GM12872 (cell line): Measurements from ENCODE around the gene NAGPA.

Experiments
- TF ChIP-seq, protein P1 (sequence below): IDR thresholded peaks from 3 replicates; pipeline ENCODE4 v1.5.1; 2011; ENCODE audit warnings: low read depth, mild to moderate bottlenecking, low read length, moderate library complexity; ENCODE audit not compliant: insufficient read depth

Gene NAGPA

DNA sequence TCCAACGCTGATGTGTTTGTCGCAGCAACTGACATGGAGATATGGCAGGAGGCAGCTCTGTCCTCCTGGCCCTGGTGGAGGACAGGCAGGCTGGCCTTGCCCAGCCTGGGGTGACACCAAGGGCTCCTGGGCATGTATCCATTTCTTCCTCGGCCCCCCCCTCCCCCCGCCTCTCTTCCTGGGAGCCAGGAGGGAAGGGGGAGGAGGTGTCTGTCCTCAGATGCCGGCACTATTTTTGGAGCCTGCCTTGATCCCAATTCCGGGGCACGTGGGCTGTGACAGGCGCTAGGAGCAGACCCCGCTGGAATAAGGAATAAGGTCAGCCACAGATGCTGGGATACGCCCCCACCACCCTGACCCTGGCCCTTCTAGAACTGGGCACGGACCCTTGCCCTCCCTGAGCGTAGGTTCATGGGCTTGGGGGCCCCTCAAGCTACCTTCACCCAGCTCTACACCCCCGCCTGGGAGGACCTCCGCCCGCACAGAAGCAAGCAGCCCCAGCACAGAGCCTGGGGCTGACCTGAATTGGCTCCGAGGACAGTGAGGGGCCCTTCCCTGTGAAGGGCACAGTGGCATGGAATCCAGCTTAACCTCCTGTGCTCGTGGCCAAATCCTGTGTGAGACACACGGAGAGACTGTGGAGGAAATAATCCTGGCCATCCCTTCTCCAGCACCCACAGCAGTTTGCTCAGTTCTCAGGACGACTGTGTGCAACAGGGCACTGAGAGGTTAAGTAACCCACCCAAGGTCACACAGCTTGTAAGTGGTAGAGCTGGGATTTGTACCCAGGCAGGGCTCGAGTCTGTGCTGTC, 51.5 kb downstream of the NAGPA start:
- TF ChIP-seq, protein P1, sequence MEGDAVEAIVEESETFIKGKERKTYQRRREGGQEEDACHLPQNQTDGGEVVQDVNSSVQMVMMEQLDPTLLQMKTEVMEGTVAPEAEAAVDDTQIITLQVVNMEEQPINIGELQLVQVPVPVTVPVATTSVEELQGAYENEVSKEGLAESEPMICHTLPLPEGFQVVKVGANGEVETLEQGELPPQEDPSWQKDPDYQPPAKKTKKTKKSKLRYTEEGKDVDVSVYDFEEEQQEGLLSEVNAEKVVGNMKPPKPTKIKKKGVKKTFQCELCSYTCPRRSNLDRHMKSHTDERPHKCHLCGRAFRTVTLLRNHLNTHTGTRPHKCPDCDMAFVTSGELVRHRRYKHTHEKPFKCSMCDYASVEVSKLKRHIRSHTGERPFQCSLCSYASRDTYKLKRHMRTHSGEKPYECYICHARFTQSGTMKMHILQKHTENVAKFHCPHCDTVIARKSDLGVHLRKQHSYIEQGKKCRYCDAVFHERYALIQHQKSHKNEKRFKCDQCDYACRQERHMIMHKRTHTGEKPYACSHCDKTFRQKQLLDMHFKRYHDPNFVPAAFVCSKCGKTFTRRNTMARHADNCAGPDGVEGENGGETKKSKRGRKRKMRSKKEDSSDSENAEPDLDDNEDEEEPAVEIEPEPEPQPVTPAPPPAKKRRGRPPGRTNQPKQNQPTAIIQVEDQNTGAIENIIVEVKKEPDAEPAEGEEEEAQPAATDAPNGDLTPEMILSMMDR = no peak

DNA sequence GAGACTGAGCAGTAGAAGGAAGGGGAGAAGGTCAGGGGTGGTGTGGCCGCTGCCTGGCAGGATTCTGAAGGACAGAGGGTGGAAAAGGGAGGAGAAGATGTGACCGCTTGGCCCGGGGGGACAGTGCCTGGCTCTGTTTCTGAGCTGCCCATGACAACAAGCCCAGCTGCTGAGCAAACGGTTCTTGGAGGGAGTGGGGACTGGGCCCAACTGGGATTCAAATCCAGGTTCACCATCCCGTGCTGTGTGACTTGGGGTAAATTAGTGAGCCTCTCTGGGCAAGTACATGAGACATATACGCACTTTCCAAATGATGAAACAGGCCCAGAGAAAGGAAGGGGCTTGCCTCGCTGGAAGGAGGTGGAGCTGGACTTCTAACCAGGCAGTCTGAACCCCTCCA, 52.3 kb downstream of the NAGPA start:
- TF ChIP-seq, protein P1 = no peak

DNA sequence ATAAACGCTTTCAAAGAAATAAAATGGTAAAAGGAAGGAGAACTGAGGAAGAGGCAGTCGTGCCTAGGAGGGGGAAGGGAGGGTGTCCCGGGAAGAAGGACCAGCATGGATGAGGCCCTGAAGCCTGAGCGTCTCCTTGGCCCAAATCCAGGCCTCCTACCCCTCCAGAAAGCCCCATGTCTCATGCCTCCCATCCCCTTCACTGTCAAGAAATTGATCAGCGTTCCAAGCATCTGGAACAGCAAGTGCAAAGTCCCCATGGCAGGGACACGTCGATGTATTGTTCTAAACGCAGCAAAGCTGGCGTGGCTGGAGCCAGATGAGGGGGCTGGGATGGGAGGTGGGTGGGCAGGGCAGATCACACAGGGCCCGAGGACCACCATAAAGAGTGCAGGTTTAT, 53.0 kb downstream of the NAGPA start:
- TF ChIP-seq, protein P1 = no peak

DNA sequence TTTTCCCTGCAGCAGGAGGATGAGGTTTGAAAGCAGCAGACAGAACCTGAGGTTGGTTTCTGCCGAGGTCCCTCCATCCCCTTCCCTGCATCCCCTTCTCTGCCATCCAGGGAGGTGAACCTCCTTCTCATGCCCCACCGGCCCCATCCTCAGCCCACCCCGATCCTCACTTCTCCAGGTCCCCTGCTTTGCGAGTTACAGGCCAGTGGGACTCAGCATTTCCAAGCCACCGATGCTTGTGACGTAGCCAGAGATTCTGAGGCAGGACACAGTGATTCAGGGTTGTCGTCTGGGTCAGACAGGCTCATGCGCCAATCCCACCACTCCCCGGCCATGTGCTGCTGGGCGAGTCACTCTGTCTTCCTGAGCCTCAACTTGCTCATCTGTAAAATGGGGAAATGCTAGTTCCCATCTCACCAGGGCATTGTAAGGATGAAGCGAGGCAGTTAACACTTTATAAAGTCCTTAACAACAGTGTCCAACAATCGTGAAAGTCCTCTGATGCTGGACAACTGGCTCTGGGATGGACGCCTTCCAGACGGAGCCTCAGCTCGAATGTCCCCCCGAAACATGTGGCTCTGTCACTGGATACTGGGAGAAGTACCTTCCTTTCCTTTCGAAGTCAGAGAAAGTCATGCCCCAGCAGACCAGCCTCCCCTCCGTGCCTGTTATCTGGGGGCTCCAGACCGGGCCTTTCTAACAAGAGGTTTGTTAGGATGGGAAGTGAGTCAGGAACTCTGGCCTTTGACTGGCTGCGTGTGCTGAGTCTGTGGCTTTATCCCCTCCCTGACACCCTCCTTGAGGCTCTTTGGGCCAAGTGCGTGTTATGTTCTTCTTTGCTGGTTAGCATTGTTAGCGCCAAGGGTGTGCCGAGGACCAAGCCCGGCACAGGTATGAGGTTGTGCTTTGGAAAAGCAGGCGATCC, 53.7 kb downstream of the NAGPA start:
- TF ChIP-seq, protein P1 = no peak

DNA sequence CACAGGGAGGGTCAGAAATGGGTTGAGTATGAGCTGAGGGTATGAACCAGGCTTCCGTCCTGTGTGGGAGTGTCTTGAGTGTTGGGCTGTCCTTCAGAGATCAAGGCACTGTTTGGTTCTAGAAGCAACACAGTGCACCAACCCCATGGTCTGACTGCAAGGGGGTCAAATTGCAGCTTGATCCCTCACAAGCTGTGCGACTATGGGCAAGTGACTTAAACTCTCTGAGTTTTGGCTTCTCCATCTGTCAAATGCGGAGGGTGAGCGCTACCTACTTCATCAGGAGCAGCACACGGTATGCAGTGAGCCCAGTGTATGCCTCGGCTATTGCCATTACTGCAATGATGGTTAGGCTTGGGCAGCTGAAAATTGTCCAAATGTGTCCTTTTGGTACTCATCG, 54.6 kb downstream of the NAGPA start:
- TF ChIP-seq, protein P1 = no peak

DNA sequence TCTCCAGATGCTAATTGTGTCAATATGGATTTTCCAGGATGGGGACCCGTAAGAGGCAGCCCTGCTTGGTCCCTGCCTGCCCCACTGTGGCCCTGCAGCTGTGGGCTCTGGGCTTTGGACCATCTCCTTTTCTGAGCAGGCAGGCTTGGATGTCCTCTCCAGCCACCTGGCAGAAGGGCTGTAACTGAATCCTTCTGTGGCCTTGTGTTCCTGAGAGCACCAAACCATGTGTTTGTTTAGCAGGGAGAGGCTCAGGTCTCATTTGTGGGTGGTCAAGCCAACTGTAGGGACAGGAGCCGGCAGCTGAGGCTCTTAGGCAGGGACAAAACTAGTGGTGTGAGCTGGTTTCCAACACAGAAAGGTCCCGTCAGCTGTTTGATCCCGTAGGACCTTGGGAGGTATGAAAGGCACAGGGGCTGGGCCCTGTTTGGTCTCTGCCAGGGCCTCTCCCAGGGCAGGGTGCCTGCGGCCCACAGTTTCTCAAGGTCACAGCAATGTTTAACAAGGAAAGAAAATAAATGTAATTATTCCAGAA, 57.1 kb downstream of the NAGPA start:
- TF ChIP-seq, protein P1 = no peak

DNA sequence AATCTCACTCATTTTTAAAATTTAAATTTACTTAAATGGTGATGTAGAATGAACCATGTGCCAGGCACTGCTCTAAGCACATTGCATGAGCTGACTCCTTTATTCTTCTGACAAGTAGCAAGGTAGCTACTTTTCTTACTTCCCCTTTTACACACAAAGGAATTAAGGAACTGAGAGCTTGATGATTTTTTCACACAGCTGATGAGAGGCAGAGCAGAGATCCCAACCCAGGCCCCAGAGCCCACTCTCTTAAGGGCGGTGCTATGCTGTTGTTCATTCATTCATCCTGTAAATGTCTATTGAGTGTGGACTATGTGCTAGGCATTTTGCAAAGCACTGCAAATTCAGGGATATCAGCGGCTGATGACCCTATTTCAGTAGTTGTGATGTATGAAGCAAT, 57.7 kb downstream of the NAGPA start:
- TF ChIP-seq, protein P1 = no peak
